GM12878 (cell line): ENCODE measurements around the gene AUNIP. TPM values are rescaled to one million over a fixed set of nuclear protein-coding genes. Genes with fewer than 3 reads are reported as not detected.

Experiments used
- BHLHE40 ChIP-seq, 2 experiments: fragments of 450-650 bp in 1 of 2; IDR thresholded peaks; 2 replicates each; pipeline ENCODE4 v1.6.1; 2011 to 2017; ENCODE audit warnings: low read depth in 2 of 2, borderline replicate concordance in 1 of 2, improper control_type of control experiment in 1 of 2, low read length in 1 of 2, mild to moderate bottlenecking in 1 of 2
- CHD2 ChIP-seq: IDR thresholded peaks from 2 replicates; pipeline ENCODE4 v1.6.1; 2011; ENCODE audit warnings: low read depth, low read length, improper control_type of control experiment, borderline replicate concordance
- CTCF ChIP-seq, 3 experiments: IDR thresholded peaks in 2 of 3; conservative IDR thresholded peaks in 1 of 3; 2 replicates each; pipeline ENCODE4 v1.5.1; 2011; ENCODE audit warnings: low read depth in 3 of 3, low read length in 3 of 3, mild to moderate bottlenecking in 3 of 3, control low read depth in 2 of 3, moderate library complexity in 2 of 3, inconsistent platforms in 1 of 3, mixed read lengths in 1 of 3; ENCODE audit not compliant: control insufficient read depth in 2 of 3, insufficient read depth in 1 of 3; ENCODE audit errors: extremely low read depth in 1 of 3
- DPF2 ChIP-seq: fragments of 450-650 bp; IDR thresholded peaks from 2 replicates; pipeline ENCODE4 v1.6.1; 2017; ENCODE audit warnings: mild to moderate bottlenecking
- E2F4 ChIP-seq: IDR thresholded peaks from 2 replicates; pipeline ENCODE4 v1.6.1; 2012; ENCODE audit warnings: low read depth, low read length, improper control_type of control experiment
- EGR1 ChIP-seq, 2 experiments: IDR thresholded peaks; 1 replicate in 1 of 2; 2 replicates in 1 of 2; pipeline ENCODE4 v1.6.1; 2011 to 2012; ENCODE audit warnings: low read depth in 2 of 2, low read length in 2 of 2, borderline replicate concordance in 1 of 2, mild to moderate bottlenecking in 1 of 2, moderate library complexity in 1 of 2
- LARP7 ChIP-seq: fragments of 450-650 bp; IDR thresholded peaks from 2 replicates; pipeline ENCODE4 v1.6.1; 2017; ENCODE audit warnings: mild to moderate bottlenecking
- NR2C2 ChIP-seq: IDR thresholded peaks from 2 replicates; pipeline ENCODE4 v1.6.1; 2011; ENCODE audit warnings: borderline replicate concordance, low read depth; ENCODE audit not compliant: control insufficient read depth, insufficient read length
- POU2F2 ChIP-seq: IDR thresholded peaks from 3 replicates; pipeline ENCODE4 v1.6.1; 2011; ENCODE audit warnings: low read depth, mild to moderate bottlenecking, low read length, borderline replicate concordance
- SMAD5 ChIP-seq: IDR thresholded peaks from 2 replicates; pipeline ENCODE4 v1.6.1; 2016; ENCODE audit warnings: antibody characterized with exemption, low read depth
- SMARCA5 ChIP-seq: fragments of 450-650 bp; IDR thresholded peaks from 2 replicates; pipeline ENCODE4 v1.6.1; 2017; ENCODE audit warnings: mild to moderate bottlenecking
- TCF12 ChIP-seq: IDR thresholded peaks from 2 replicates; pipeline ENCODE4 v1.6.1; 2011; ENCODE audit warnings: low read depth, mild to moderate bottlenecking, low read length
- polyA plus RNA-seq, 11 experiments: library from polyadenylated mRNA; depleted of rRNA in 4 of 11; unstranded in 6 of 11; stranded (reverse) in 5 of 11; fragments of >200 nt; fragmentation: Nextera tagmentation in 4 of 11; fragmentation: Illumina TruSeq in 1 of 11; extraction: Ambion mirVana in 4 of 11; extraction: Trizol in 1 of 11; gene quantifications; 1 replicate in 1 of 11; 2 replicates in 10 of 11; pipeline versions ENCODE4 v1.2.1 to v1.2.3, GENCODE V29; 2011 to 2016; ENCODE audit warnings: inconsistent platforms in 2 of 11, missing spikeins in 2 of 11, low read depth in 1 of 11
- total RNA-seq, 4 experiments: library from RNA; depleted of rRNA in 3 of 4; stranded (reverse); fragments of >200 nt in 3 of 4; fragmentation: Illumina TruSeq in 1 of 4; extraction: Trizol in 1 of 4; gene quantifications; 2 replicates each; pipeline versions ENCODE4 v1.2.1 to v1.2.3, GENCODE V29; 2013 to 2021
- TF ChIP-seq, protein P1 (sequence below): fragments of 450-650 bp; IDR thresholded peaks from 2 replicates; pipeline ENCODE4 v1.6.1; 2018; ENCODE audit warnings: borderline replicate concordance, mild to moderate bottlenecking; ENCODE audit not compliant: partially characterized antibody
- TF ChIP-seq, protein P2 (sequence below): fragments of 450-650 bp; IDR thresholded peaks from 2 replicates; pipeline ENCODE4 v1.6.1; 2016; ENCODE audit warnings: mild to moderate bottlenecking
- TF ChIP-seq, protein P3 (sequence below): fragments of 450-650 bp; conservative IDR thresholded peaks from 2 replicates; pipeline ENCODE4 v1.6.1; 2017; ENCODE audit warnings: mild to moderate bottlenecking, moderate library complexity

Gene AUNIP
- total and polyA plus RNA-seq, 10 of the 15 experiments (the other 5 are each of a cell fraction or from before 2014, with no cell fraction given) = 3.9 to 20.0 (median 12.7) TPM

GRCh38 chr1:25820247-25821111 is 38.8 kb downstream of the AUNIP start (continued):
- TF ChIP-seq, protein P1, sequence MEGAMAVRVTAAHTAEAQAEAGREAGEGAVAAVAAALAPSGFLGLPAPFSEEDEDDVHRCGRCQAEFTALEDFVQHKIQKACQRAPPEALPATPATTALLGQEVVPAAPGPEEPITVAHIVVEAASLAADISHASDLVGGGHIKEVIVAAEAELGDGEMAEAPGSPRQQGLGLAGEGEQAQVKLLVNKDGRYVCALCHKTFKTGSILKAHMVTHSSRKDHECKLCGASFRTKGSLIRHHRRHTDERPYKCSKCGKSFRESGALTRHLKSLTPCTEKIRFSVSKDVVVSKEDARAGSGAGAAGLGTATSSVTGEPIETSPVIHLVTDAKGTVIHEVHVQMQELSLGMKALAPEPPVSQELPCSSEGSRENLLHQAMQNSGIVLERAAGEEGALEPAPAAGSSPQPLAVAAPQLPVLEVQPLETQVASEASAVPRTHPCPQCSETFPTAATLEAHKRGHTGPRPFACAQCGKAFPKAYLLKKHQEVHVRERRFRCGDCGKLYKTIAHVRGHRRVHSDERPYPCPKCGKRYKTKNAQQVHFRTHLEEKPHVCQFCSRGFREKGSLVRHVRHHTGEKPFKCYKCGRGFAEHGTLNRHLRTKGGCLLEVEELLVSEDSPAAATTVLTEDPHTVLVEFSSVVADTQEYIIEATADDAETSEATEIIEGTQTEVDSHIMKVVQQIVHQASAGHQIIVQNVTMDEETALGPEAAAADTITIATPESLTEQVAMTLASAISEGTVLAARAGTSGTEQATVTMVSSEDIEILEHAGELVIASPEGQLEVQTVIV = no peak
- TF ChIP-seq SMAD5 (peak; percentile 67; the same call in 1 of the 2 replicates), LARP7 (peak; percentile 10; the same call in 1 of the 2 replicates), POU2F2 (0 out of 3 replicates have a peak, but pooled peaks have one; percentile 22), TCF12 (no peak), EGR1 (IDR thresholded peaks at IDR 0.05; ENCODE audit: borderline replicate concordance in 1 of 2, low read depth in 2 of 2, low read length in 2 of 2) (peak in 1 of 2 experiments; percentile 19; a peak in 1 of 3 replicates), NR2C2 (no peak), CHD2 (peak; percentile 94), DPF2 (peak; percentile 79), BHLHE40 (IDR thresholded peaks at IDR 0.05; ENCODE audit: borderline replicate concordance in 1 of 2, low read depth in 2 of 2, low read length in 1 of 2) (0 out of 4 replicates have a peak, but pooled peaks of 1 of the 2 experiments have one; percentile 6), CTCF (IDR thresholded peaks at IDR 0.05 in 2 of 3, conservative IDR thresholded peaks at IDR 0.05 in 1 of 3; ENCODE audit: control insufficient read depth in 2 of 3, extremely low read depth in 1 of 3, insufficient read depth in 1 of 3, low read depth in 3 of 3, low read length in 3 of 3) (no peak), E2F4 (no peak), SMARCA5 (0 out of 2 replicates have a peak, but pooled peaks have one; percentile 30)
- TF ChIP-seq, protein P2, sequence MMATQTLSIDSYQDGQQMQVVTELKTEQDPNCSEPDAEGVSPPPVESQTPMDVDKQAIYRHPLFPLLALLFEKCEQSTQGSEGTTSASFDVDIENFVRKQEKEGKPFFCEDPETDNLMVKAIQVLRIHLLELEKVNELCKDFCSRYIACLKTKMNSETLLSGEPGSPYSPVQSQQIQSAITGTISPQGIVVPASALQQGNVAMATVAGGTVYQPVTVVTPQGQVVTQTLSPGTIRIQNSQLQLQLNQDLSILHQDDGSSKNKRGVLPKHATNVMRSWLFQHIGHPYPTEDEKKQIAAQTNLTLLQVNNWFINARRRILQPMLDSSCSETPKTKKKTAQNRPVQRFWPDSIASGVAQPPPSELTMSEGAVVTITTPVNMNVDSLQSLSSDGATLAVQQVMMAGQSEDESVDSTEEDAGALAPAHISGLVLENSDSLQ = peak; percentile 54
- TF ChIP-seq, protein P3, sequence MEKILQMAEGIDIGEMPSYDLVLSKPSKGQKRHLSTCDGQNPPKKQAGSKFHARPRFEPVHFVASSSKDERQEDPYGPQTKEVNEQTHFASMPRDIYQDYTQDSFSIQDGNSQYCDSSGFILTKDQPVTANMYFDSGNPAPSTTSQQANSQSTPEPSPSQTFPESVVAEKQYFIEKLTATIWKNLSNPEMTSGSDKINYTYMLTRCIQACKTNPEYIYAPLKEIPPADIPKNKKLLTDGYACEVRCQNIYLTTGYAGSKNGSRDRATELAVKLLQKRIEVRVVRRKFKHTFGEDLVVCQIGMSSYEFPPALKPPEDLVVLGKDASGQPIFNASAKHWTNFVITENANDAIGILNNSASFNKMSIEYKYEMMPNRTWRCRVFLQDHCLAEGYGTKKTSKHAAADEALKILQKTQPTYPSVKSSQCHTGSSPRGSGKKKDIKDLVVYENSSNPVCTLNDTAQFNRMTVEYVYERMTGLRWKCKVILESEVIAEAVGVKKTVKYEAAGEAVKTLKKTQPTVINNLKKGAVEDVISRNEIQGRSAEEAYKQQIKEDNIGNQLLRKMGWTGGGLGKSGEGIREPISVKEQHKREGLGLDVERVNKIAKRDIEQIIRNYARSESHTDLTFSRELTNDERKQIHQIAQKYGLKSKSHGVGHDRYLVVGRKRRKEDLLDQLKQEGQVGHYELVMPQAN = peak; percentile 55
